ENCODE results near the gene IMMP2L.

The IMMP2L gene

GRCh38 chr7:110856704-110857103 lies 705.6 kb downstream of the IMMP2L start:
- H3K4me3 ChIP-seq (ENCODE audit: low read length): no peak overlapping the region
- TF ChIP-seq CTCF (IDR thresholded peaks at IDR 0.05; ENCODE audit: insufficient read depth, low read depth, low read length, missing control alignments): no peak
- peak; percentile 14 for DNase-seq (ENCODE audit: low read depth)

GRCh38 chr7:110854651-110855050 lies 707.6 kb downstream of the IMMP2L start:
- DNase-seq (ENCODE audit: low read depth): no peak
- TF ChIP-seq CTCF (IDR thresholded peaks at IDR 0.05; ENCODE audit: insufficient read depth, low read depth, low read length, missing control alignments): no peak
- H3K4me3 ChIP-seq (ENCODE audit: low read length): no peak overlapping the region

- DNase-seq (ENCODE audit: low read depth): no peak
- TF ChIP-seq CTCF (IDR thresholded peaks at IDR 0.05; ENCODE audit: insufficient read depth, low read depth, low read length, missing control alignments): no peak
- H3K4me3 ChIP-seq (ENCODE audit: low read length): no peak overlapping the region
These were observed 708.1 kb downstream of the IMMP2L start for GRCh38 chr7:110854166-110854565.

GRCh38 chr7:110853263-110853662 lies 709.0 kb downstream of the IMMP2L start:
- no peak for TF ChIP-seq CTCF (IDR thresholded peaks at IDR 0.05; ENCODE audit: insufficient read depth, low read depth, low read length, missing control alignments)
- DNase-seq (ENCODE audit: low read depth): no peak
- no peak overlapping the region for H3K4me3 ChIP-seq (ENCODE audit: low read length)

- H3K4me3 ChIP-seq (ENCODE audit: low read length): no peak overlapping the region
- DNase-seq (ENCODE audit: low read depth): peak; percentile 56
- TF ChIP-seq CTCF (IDR thresholded peaks at IDR 0.05; ENCODE audit: insufficient read depth, low read depth, low read length, missing control alignments): no peak
These were observed 709.9 kb downstream of the IMMP2L start for GRCh38 chr7:110852156-110852940.

GRCh38 chr7:110850224-110850623 lies 712.1 kb downstream of the IMMP2L start:
- no peak for DNase-seq (ENCODE audit: low read depth)
- no peak overlapping the region for H3K4me3 ChIP-seq (ENCODE audit: low read length)
- no peak for TF ChIP-seq CTCF (IDR thresholded peaks at IDR 0.05; ENCODE audit: insufficient read depth, low read depth, low read length, missing control alignments)

- no peak for DNase-seq (ENCODE audit: low read depth)
- TF ChIP-seq CTCF (IDR thresholded peaks at IDR 0.05; ENCODE audit: insufficient read depth, low read depth, low read length, missing control alignments): no peak
- H3K4me3 ChIP-seq (ENCODE audit: low read length): no peak overlapping the region
These were observed 719.5 kb downstream of the IMMP2L start for GRCh38 chr7:110842796-110843195.
